Tibial nerve (tissue), 4 donors: ENCODE measurements around the gene DYNLL1.

Experiments used
- EP300 ChIP-seq, 2 donors: sonication (generic); formaldehyde crosslinking; IDR thresholded peaks; one replicate each; pipeline ENCODE4 v1.6.1; 2017; ENCODE audit warnings: antibody characterized with exemption in 2 of 2, mild to moderate bottlenecking in 1 of 2
- POLR2A ChIP-seq, 2 donors: fragments of 450-650 bp; IDR thresholded peaks; one replicate each; pipeline ENCODE4 v1.6.1; 2017; ENCODE audit warnings: antibody characterized with exemption in 2 of 2, mild to moderate bottlenecking in 2 of 2, moderate library complexity in 2 of 2
- TF ChIP-seq, protein P1 (sequence below), 5 experiments: fragments of 200-600 bp in 3 of 5; fragments of 450-650 bp in 2 of 5; sonication (generic) in 3 of 5; IDR thresholded peaks; one replicate each; pipeline ENCODE4 v1.5.1; 2016 to 2019; ENCODE audit warnings: antibody characterized with exemption in 5 of 5, mild to moderate bottlenecking in 3 of 5, moderate library complexity in 2 of 5

DNA sequence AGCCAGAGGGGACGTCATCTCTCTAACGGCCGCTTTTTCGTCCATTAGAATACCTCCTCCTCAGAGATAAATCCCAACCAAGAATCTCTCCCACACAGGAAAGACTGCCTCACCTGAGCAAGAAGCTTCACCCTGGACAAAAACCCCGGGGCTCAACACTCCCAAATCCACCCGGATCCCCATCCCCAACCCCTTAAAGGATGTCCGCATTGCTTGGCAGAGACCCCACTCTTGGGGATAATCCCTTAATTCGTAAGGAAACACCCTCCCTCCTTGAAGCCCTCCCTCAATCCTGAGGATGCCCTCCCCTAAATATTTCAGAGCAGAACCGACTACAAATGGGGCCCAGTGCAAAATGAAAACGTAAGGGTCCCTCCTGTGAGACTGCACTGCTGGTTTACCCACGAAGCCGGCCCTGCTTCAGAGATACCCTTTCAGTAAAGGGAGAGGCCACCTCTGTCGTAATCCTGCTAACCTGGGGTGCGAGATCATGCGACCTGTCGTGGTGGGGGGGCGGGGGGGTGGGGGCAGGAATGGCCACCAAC lies 655 bp upstream of the DYNLL1 start:
- no peak for TF ChIP-seq EP300 (IDR thresholded peaks at IDR 0.05)
- TF ChIP-seq, protein P1, sequence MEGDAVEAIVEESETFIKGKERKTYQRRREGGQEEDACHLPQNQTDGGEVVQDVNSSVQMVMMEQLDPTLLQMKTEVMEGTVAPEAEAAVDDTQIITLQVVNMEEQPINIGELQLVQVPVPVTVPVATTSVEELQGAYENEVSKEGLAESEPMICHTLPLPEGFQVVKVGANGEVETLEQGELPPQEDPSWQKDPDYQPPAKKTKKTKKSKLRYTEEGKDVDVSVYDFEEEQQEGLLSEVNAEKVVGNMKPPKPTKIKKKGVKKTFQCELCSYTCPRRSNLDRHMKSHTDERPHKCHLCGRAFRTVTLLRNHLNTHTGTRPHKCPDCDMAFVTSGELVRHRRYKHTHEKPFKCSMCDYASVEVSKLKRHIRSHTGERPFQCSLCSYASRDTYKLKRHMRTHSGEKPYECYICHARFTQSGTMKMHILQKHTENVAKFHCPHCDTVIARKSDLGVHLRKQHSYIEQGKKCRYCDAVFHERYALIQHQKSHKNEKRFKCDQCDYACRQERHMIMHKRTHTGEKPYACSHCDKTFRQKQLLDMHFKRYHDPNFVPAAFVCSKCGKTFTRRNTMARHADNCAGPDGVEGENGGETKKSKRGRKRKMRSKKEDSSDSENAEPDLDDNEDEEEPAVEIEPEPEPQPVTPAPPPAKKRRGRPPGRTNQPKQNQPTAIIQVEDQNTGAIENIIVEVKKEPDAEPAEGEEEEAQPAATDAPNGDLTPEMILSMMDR (IDR thresholded peaks at IDR 0.05) = no peak
- no peak for TF ChIP-seq POLR2A (IDR thresholded peaks at IDR 0.05)
